GOT3 (cell line): ENCODE data around the gene STK11.
"Not testable (repeated sequence)": the region's sequence is repeated elsewhere in the genome, so short reads cannot be mapped to it uniquely, and the experiment has no call there.

Source experiments
- DNase-seq: peaks from one replicate; lab custom pipeline; 2025; ENCODE audit warnings: mixed read lengths; lab: John Stamatoyannopoulos, UW

STK11 gene

GRCh38 chr19:1169921-1170885, 35.4 kb upstream of the STK11 start:
- peak; percentile 31 for DNase-seq

- no peak for DNase-seq
These were observed 34.4 kb upstream of the STK11 start for GRCh38 chr19:1170938-1171754.

- no peak for DNase-seq
These were observed 33.7 kb upstream of the STK11 start for GRCh38 chr19:1171755-1172352.

- no peak for DNase-seq
These were observed 33.0 kb upstream of the STK11 start for GRCh38 chr19:1172353-1173158.

- no peak for DNase-seq
These were observed 32.3 kb upstream of the STK11 start for GRCh38 chr19:1173159-1173844.

- DNase-seq = peak; percentile 36
These were observed 31.5 kb upstream of the STK11 start, which contains the start of gene SBNO2 for GRCh38 chr19:1173845-1174809. SBNO2 (minus strand) TSS chr19:1174268; CDS start chr19:1154276, 19,992 bp downstream.

- DNase-seq = peak; percentile 55
These were observed 28.1 kb upstream of the STK11 start for GRCh38 chr19:1177322-1178114.

- DNase-seq = no peak
These were observed 24.0 kb upstream of the STK11 start for GRCh38 chr19:1181606-1182005.

- no peak for DNase-seq
These were observed 23.5 kb upstream of the STK11 start for GRCh38 chr19:1182068-1182467.

GRCh38 chr19:1182727-1183126, 22.9 kb upstream of the STK11 start:
- no peak for DNase-seq

GRCh38 chr19:1183543-1184172, 21.9 kb upstream of the STK11 start:
- no peak for DNase-seq

GRCh38 chr19:1189419-1189818, 16.2 kb upstream of the STK11 start:
- no peak for DNase-seq

- DNase-seq = no peak
These were observed 6.0 kb upstream of the STK11 start for GRCh38 chr19:1199531-1199930.

- DNase-seq = not testable (repeated sequence)
These were observed 5.0 kb upstream of the STK11 start for GRCh38 chr19:1200614-1201013.

- no peak for DNase-seq
These were observed 729 bp downstream of the STK11 start for GRCh38 chr19:1206150-1206863.

GRCh38 chr19:1206864-1207450, 1.4 kb downstream of the STK11 start:
- DNase-seq = no peak

GRCh38 chr19:1208830-1209229, 3.3 kb downstream of the STK11 start:
- not testable (repeated sequence) for DNase-seq
